Fibroblast of villous mesenchyme (primary cell): ENCODE results near the gene MOSMO. TPM values are rescaled to one million over a fixed set of nuclear protein-coding genes. Genes with fewer than 3 reads are reported as not detected.

Source experiments
- DNase-seq: peaks from one replicate; pipeline ENCODE4 v3.0.0-alpha.2; 2010; ENCODE audit warnings: low read depth
- H3K4me3 ChIP-seq: 2 replicates; pipeline ENCODE4 v1.5.1; 2011; ENCODE audit warnings: low read depth, mild to moderate bottlenecking, low read length
- CTCF ChIP-seq: IDR thresholded peaks from 2 replicates; pipeline ENCODE4 v1.5.1; 2012; ENCODE audit warnings: low read depth, mild to moderate bottlenecking, low read length; ENCODE audit not compliant: insufficient read depth
- total RNA-seq: library from RNA; depleted of rRNA; stranded (reverse); fragments of >200 nt; gene quantifications from 2 replicates; pipeline ENCODE4 v1.2.3, GENCODE V29; 2012

Gene MOSMO
- 18.4 and 19.0 TPM in 2 replicates for total RNA-seq

- H3K4me3 ChIP-seq, result peak within 1 kb of the TSS; percentile 89
- DNase-seq, result peak; percentile 83
- TF ChIP-seq CTCF, result peak; percentile 6
Observed at GRCh38 chr16:22007509-22008214, at the start of gene MOSMO. Gene MOSMO (plus strand): TSS chr16:22008111. CDS start chr16:22008302, 191 bp downstream.

GRCh38 chr16:21959050-21959449 is 48.9 kb upstream of the MOSMO start:
- DNase-seq, result no peak
- H3K4me3 ChIP-seq, result no peak overlapping the region
- no peak for TF ChIP-seq CTCF

- no peak for TF ChIP-seq CTCF
- no peak overlapping the region for H3K4me3 ChIP-seq
- no peak for DNase-seq
Observed at GRCh38 chr16:21962475-21962874, 45.4 kb upstream of the MOSMO start.

GRCh38 chr16:21963887-21964286 is 44.0 kb upstream of the MOSMO start:
- H3K4me3 ChIP-seq, result no peak overlapping the region
- no peak for DNase-seq
- TF ChIP-seq CTCF, result no peak

- TF ChIP-seq CTCF, result no peak
- H3K4me3 ChIP-seq, result no peak overlapping the region
Observed at GRCh38 chr16:21964353-21964752, 43.6 kb upstream of the MOSMO start.

GRCh38 chr16:21971856-21972255 is 36.1 kb upstream of the MOSMO start:
- no peak for TF ChIP-seq CTCF
- DNase-seq, result no peak
- no peak overlapping the region for H3K4me3 ChIP-seq

More at GRCh38 chr16:21964353-21964752, 43.6 kb upstream of the MOSMO start:
- no peak for DNase-seq

GRCh38 chr16:21973945-21974344 is 34.0 kb upstream of the MOSMO start:
- no peak overlapping the region for H3K4me3 ChIP-seq
- no peak for DNase-seq
- no peak for TF ChIP-seq CTCF
